Measurements from ENCODE around the gene C5orf58.

DNA sequence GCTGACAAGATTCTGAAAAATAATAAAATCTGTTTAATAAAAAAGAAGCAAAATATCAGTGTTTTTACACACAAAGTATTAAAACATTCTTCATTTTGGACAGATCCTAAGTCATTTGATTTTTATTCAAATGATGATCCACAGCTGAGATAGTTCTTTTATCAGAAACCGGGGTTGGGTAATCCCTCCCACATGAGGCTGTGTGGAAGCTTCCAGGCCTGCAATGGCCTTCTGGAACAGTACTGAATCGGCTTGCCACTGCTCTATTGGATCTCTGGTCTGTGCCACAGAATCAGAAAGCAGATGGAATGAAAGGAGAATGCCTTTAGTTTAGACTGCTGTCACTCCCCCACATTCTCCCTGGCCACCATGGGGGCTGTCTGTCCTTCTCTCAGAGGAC lies 6.1 kb upstream of the C5orf58 start:
- TF ChIP-seq ZNF211 (tag by site-specific recombination; IDR thresholded peaks at IDR 0.05; ENCODE audit: low read depth), result no peak
- TF ChIP-seq ZNF274 (IDR thresholded peaks at IDR 0.05; ENCODE audit: low read length), result no peak
- no peak for TF ChIP-seq ZNF274 (tag by site-specific recombination; IDR thresholded peaks at IDR 0.05; ENCODE audit: borderline replicate concordance)
- no peak for TF ChIP-seq ZNF121 (tag by site-specific recombination; IDR thresholded peaks at IDR 0.05)
- TF ChIP-seq ZNF629 (tag by site-specific recombination; IDR thresholded peaks at IDR 0.05), result no peak
- TF ChIP-seq, protein P1, sequence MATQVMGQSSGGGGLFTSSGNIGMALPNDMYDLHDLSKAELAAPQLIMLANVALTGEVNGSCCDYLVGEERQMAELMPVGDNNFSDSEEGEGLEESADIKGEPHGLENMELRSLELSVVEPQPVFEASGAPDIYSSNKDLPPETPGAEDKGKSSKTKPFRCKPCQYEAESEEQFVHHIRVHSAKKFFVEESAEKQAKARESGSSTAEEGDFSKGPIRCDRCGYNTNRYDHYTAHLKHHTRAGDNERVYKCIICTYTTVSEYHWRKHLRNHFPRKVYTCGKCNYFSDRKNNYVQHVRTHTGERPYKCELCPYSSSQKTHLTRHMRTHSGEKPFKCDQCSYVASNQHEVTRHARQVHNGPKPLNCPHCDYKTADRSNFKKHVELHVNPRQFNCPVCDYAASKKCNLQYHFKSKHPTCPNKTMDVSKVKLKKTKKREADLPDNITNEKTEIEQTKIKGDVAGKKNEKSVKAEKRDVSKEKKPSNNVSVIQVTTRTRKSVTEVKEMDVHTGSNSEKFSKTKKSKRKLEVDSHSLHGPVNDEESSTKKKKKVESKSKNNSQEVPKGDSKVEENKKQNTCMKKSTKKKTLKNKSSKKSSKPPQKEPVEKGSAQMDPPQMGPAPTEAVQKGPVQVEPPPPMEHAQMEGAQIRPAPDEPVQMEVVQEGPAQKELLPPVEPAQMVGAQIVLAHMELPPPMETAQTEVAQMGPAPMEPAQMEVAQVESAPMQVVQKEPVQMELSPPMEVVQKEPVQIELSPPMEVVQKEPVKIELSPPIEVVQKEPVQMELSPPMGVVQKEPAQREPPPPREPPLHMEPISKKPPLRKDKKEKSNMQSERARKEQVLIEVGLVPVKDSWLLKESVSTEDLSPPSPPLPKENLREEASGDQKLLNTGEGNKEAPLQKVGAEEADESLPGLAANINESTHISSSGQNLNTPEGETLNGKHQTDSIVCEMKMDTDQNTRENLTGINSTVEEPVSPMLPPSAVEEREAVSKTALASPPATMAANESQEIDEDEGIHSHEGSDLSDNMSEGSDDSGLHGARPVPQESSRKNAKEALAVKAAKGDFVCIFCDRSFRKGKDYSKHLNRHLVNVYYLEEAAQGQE (tag by site-specific recombination; IDR thresholded peaks at IDR 0.05), result no peak
